ENCODE results near the gene GOT1. TPM values are rescaled to one million over a fixed set of nuclear protein-coding genes. Genes with fewer than 3 reads are reported as not detected.

GOT1 gene
- total and polyA plus RNA-seq, 8 donors: 26.5 to 32.5 (median 29.5) TPM

- intact Hi-C loops (cut with DNase I): no loop called here
- no peaks in the 10 kb centered on the region for H3K4me1 ChIP-seq
- H3K27me3 ChIP-seq: no peaks in the 10 kb centered on the region
- no peak overlapping the region for H3K27ac ChIP-seq
- no peaks in the 10 kb centered on the region for H3K36me3 ChIP-seq
- H3K4me3 ChIP-seq: no peak overlapping the region
- DNase-seq (no peak), ATAC-seq (no peak)
- no peak for TF ChIP-seq CTCF (IDR thresholded peaks at IDR 0.05)
- H3K9me3 ChIP-seq: no peaks in the 10 kb centered on the region
These were observed 82.8 kb downstream of the GOT1 start for GRCh38 chr10:99347672-99348071.

Other genes starting within 250 kb of the GOT1 start
- gene HPSE2, start 194.8 kb downstream of the GOT1 start, total RNA-seq: under 1 TPM; 0.50 to 0.99 TPM
- 10 to 100 TPM in 5 of 6 donors, 1 to 10 TPM in 1; 7.3 to 20.4 (median 14.1) TPM for gene HPSE2, start 194.8 kb downstream of the GOT1 start, polyA plus RNA-seq (ENCODE audit: insufficient read length in 6 of 6)
- under 1 TPM; 0.79 to 0.94 TPM for gene CNNM1, start 101.3 kb downstream of the GOT1 start, total RNA-seq
- gene CNNM1, start 101.3 kb downstream of the GOT1 start, polyA plus RNA-seq (ENCODE audit: insufficient read length in 6 of 6): under 1 TPM; 0.17 to 0.48 (median 0.29) TPM
- not detected for gene NKX2-3, start 102.3 kb upstream of the GOT1 start, total RNA-seq
- not detected for gene NKX2-3, start 102.3 kb upstream of the GOT1 start, polyA plus RNA-seq (ENCODE audit: insufficient read length in 6 of 6)
- gene SLC25A28, start 189.8 kb upstream of the GOT1 start, total RNA-seq: 10 to 100 TPM; 32.5 to 55.8 TPM
- gene SLC25A28, start 189.8 kb upstream of the GOT1 start, polyA plus RNA-seq (ENCODE audit: insufficient read length in 6 of 6): 10 to 100 TPM; 42.9 to 55.7 (median 49.3) TPM
- 10 to 100 TPM; 16.6 to 17.1 TPM for gene ENTPD7, start 228.9 kb upstream of the GOT1 start, total RNA-seq
- 10 to 100 TPM; 15.1 to 18.0 (median 15.7) TPM for gene ENTPD7, start 228.9 kb upstream of the GOT1 start, polyA plus RNA-seq (ENCODE audit: insufficient read length in 6 of 6)

Data from left lung (tissue), 10 donors.